ACHN (cell line): ENCODE measurements around the gene CTDP1.
"Not testable (repeated sequence)": the region's sequence is repeated elsewhere in the genome, so short reads cannot be mapped to it uniquely, and the experiment has no call there.

ENCODE experiments used
- DNase-seq: peaks from one replicate; pipeline ENCODE4 v3.0.0-alpha.2; 2015
- in situ Hi-C: cut with HindIII; loops from 2 replicates; pipeline ENCODE4 v1.10.0; 2017; ENCODE audit warnings: low sequenced_read_pairs, low pct_ligation_motif_present, low pct_unique_long_range_greater_than_20kb

CTDP1 gene

GRCh38 chr18:79731881-79732720 lies 52.5 kb downstream of the CTDP1 start:
- in situ Hi-C loops: not testable (repeated sequence)

GRCh38 chr18:79732721-79733025 lies 53.1 kb downstream of the CTDP1 start:
- in situ Hi-C loops: no loop called here
- DNase-seq: no peak

More at GRCh38 chr18:79731881-79732720, 52.5 kb downstream of the CTDP1 start:
- DNase-seq: not testable (repeated sequence)

GRCh38 chr18:79733135-79733701 lies 53.6 kb downstream of the CTDP1 start:
- in situ Hi-C loops: no loop called here

GRCh38 chr18:79733986-79734770 lies 54.6 kb downstream of the CTDP1 start:
- no peak for DNase-seq
- in situ Hi-C loops: no loop called here

More at GRCh38 chr18:79733135-79733701, 53.6 kb downstream of the CTDP1 start:
- no peak for DNase-seq

GRCh38 chr18:79735071-79735980 lies 55.7 kb downstream of the CTDP1 start:
- DNase-seq: no peak
- in situ Hi-C loops: no loop called here

GRCh38 chr18:79736230-79736629 lies 56.6 kb downstream of the CTDP1 start:
- in situ Hi-C loops: no loop called here
- DNase-seq: no peak

GRCh38 chr18:79736846-79737245 lies 57.2 kb downstream of the CTDP1 start:
- DNase-seq: no peak
- in situ Hi-C loops: no loop called here

- no peak for DNase-seq
- in situ Hi-C loops: no loop called here
Measured at GRCh38 chr18:79737426-79737825, 57.8 kb downstream of the CTDP1 start.

GRCh38 chr18:79738041-79738461 lies 58.4 kb downstream of the CTDP1 start:
- in situ Hi-C loops: no loop called here
- no peak for DNase-seq

GRCh38 chr18:79738581-79739439 lies 59.2 kb downstream of the CTDP1 start:
- in situ Hi-C loops: no loop called here
- no peak for DNase-seq

GRCh38 chr18:79739440-79739778 lies 59.8 kb downstream of the CTDP1 start:
- in situ Hi-C loops: no loop called here
- no peak for DNase-seq

GRCh38 chr18:79740047-79740446 lies 60.4 kb downstream of the CTDP1 start:
- DNase-seq, in situ Hi-C loops: not testable (repeated sequence)

- no peak for DNase-seq
- in situ Hi-C loops: no loop called here
Measured at GRCh38 chr18:79740521-79741361, 61.1 kb downstream of the CTDP1 start.

GRCh38 chr18:79741362-79741700 lies 61.7 kb downstream of the CTDP1 start:
- in situ Hi-C loops: no loop called here
- DNase-seq: no peak

GRCh38 chr18:79742076-79742475 lies 62.5 kb downstream of the CTDP1 start:
- in situ Hi-C loops: no loop called here
- DNase-seq: no peak

- in situ Hi-C loops: no loop called here
- DNase-seq: no peak
Measured at GRCh38 chr18:79744625-79745024, 65.0 kb downstream of the CTDP1 start.

GRCh38 chr18:79746730-79747129 lies 67.1 kb downstream of the CTDP1 start:
- DNase-seq: no peak
- in situ Hi-C loops: no loop called here
